B cell (primary cell): ENCODE data around the gene MTMR10. TPM values are rescaled to one million over a fixed set of nuclear protein-coding genes. Genes with fewer than 3 reads are reported as not detected.

Source experiments
- ATAC-seq: fragments of 200-7000 bp; cut with Tn5 transposase; one replicate; pipeline ENCODE4 v1.10.0; 2021; ENCODE audit warnings: low read depth, mild to moderate bottlenecking, moderate number of reproducible peaks, moderate library complexity
- CTCF ChIA-PET: fragments of 350-600 bp; sonication (Branson Sonifier 250); formaldehyde crosslinking; loops from one replicate; lab custom pipeline; 2021; ENCODE audit warnings: antibody characterized with exemption, inconsistent platforms; lab: Charles Lee
- POLR2A ChIA-PET: fragments of 350-600 bp; sonication (Branson Sonifier 250); formaldehyde crosslinking; loops from one replicate; lab custom pipeline; 2021; ENCODE audit warnings: antibody characterized with exemption; lab: Charles Lee
- DNase-seq: peaks from one replicate; pipeline ENCODE4 v3.0.0; 2013
- H2AFZ ChIP-seq: 2 replicates; pipeline ENCODE4 v1.6.1; 2012; ENCODE audit warnings: mild to moderate bottlenecking, low read depth, low read length; ENCODE audit not compliant: insufficient read depth, poor library complexity, severe bottlenecking
- H3K27ac ChIP-seq, 2 donors: 1 replicate in 1 of 2; 2 replicates in 1 of 2; pipeline ENCODE4 v1.5.1; 2012 to 2013; ENCODE audit warnings: low read length in 2 of 2, mild to moderate bottlenecking in 2 of 2, moderate library complexity in 1 of 2
- H3K27me3 ChIP-seq, 4 experiments: fragments of 200-600 bp in 1 of 4; sonication (generic) in 1 of 4; replicated peaks in 1 of 4; 1 replicate in 2 of 4; 2 replicates in 2 of 4; pipeline versions ENCODE4 v1.6.1 to v1.7.0; 2013 to 2016; ENCODE audit warnings: low read length in 3 of 4, mild to moderate bottlenecking in 2 of 4, mixed read lengths in 1 of 4, moderate library complexity in 1 of 4; ENCODE audit not compliant: insufficient read depth in 4 of 4, control insufficient read depth in 3 of 4; ENCODE audit errors: control extremely low read depth in 1 of 4
- H3K36me3 ChIP-seq, 2 experiments: replicated peaks in 1 of 2; 1 replicate in 1 of 2; 2 replicates in 1 of 2; pipeline versions ENCODE4 v1.6.1 to v1.7.1; 2013; ENCODE audit warnings: low read length in 1 of 2; ENCODE audit not compliant: insufficient read depth in 2 of 2, control insufficient read depth in 1 of 2; ENCODE audit errors: control extremely low read depth in 1 of 2, extremely low read depth in 1 of 2
- H3K4me1 ChIP-seq, 2 donors: fragments of 200-600 bp in 1 of 2; sonication (generic) in 1 of 2; 1 replicate in 1 of 2; 2 replicates in 1 of 2; pipeline versions ENCODE4 v1.5.1 to v1.6.1; 2013 to 2017; ENCODE audit warnings: low read length in 2 of 2; ENCODE audit not compliant: control insufficient read depth in 2 of 2, insufficient read depth in 2 of 2
- H3K4me2 ChIP-seq: replicated peaks from 2 replicates; pipeline ENCODE3; 2012; ENCODE audit warnings: mild to moderate bottlenecking, low read depth, low read length; ENCODE audit not compliant: poor library complexity, severe bottlenecking
- H3K4me3 ChIP-seq, 5 experiments: fragments of 200-600 bp in 1 of 5; sonication (generic) in 1 of 5; 1 replicate in 3 of 5; 2 replicates in 2 of 5; pipeline versions ENCODE4 v1.5.1 to v1.7.0; 2011 to 2016; ENCODE audit warnings: low read length in 4 of 5, mild to moderate bottlenecking in 4 of 5, low read depth in 2 of 5, control low read depth in 1 of 5, moderate library complexity in 1 of 5; ENCODE audit not compliant: insufficient read depth in 1 of 5; ENCODE audit errors: control extremely low read depth in 1 of 5, extremely low read depth in 1 of 5
- H3K79me2 ChIP-seq: fragments of 200-600 bp; sonication (generic); one replicate; pipeline ENCODE4 v1.6.0; 2016; ENCODE audit warnings: low read length; ENCODE audit not compliant: control insufficient read depth, insufficient read depth
- H3K9ac ChIP-seq: fragments of 200-600 bp; sonication (generic); 2 replicates; pipeline ENCODE4 v1.6.1; 2017; ENCODE audit warnings: mild to moderate bottlenecking, low read length, moderate library complexity
- H3K9me3 ChIP-seq, 3 donors: one replicate each; pipeline versions ENCODE4 v1.6.1 to v1.7.1; 2013; ENCODE audit warnings: low read length in 2 of 3; ENCODE audit not compliant: control insufficient read depth in 2 of 3, insufficient read depth in 1 of 3; ENCODE audit errors: control extremely low read depth in 1 of 3
- H4K20me1 ChIP-seq: 2 replicates; pipeline ENCODE4 v1.6.0; 2012; ENCODE audit warnings: mild to moderate bottlenecking, low read length; ENCODE audit not compliant: insufficient read depth, control insufficient read depth, poor library complexity, severe bottlenecking
- H3K27ac Mint-ChIP-seq: one replicate; pipeline ENCODE4 v1.8.0; 2021; ENCODE audit warnings: mixed read lengths
- H3K27me3 Mint-ChIP-seq: one replicate; pipeline ENCODE4 v1.8.0; 2021; ENCODE audit warnings: mixed read lengths
- H3K4me1 Mint-ChIP-seq: one replicate; pipeline ENCODE4 v1.8.0; 2021; ENCODE audit warnings: mixed read lengths
- H3K4me3 Mint-ChIP-seq: one replicate; pipeline ENCODE4 v1.8.0; 2021; ENCODE audit warnings: mixed read lengths
- H3K9me3 Mint-ChIP-seq: one replicate; pipeline ENCODE4 v1.8.0; 2022; ENCODE audit warnings: mixed read lengths; ENCODE audit not compliant: insufficient read depth
- EZH2 ChIP-seq: IDR thresholded peaks from 2 replicates; pipeline ENCODE4 v1.6.1; 2012; ENCODE audit warnings: borderline replicate concordance, low read depth, mild to moderate bottlenecking, moderate library complexity, low read length; ENCODE audit not compliant: insufficient read depth, poor library complexity, severe bottlenecking
- WGBS: methylation state at CpG from one replicate; pipeline ENCODE4 v1.1.5; 2013; ENCODE audit warnings: missing lambda C conversion rate; ENCODE audit not compliant: insufficient coverage; 5-methylcytosine and 5-hydroxymethylcytosine counted together
- intact Hi-C: fragments of 100-400 bp; cut with micrococcal nuclease; formaldehyde crosslinking; loops from one replicate; pipeline ENCODE4 v1.10.0; 2022
- polyA plus RNA-seq: library from polyadenylated mRNA; depleted of rRNA; stranded (reverse); fragments of >200 nt; gene quantifications from 2 replicates; pipeline ENCODE4 v1.2.3, GENCODE V29; 2012
- total RNA-seq, 2 donors: library from RNA; stranded (reverse); fragments of 120-200 nt in 1 of 2; gene quantifications; 1 replicate in 1 of 2; 2 replicates in 1 of 2; pipeline versions ENCODE4 v1.2.3 to v1.2.4, GENCODE V29; 2013 to 2022
- TF ChIP-seq, protein P1 (sequence below): fragments of 200-600 bp; IDR thresholded peaks from one replicate; pipeline ENCODE4 v1.8.0; 2022; ENCODE audit warnings: antibody characterized with exemption, mild to moderate bottlenecking

Gene MTMR10
- total and polyA plus RNA-seq, 2 donors (not counting 1 experiment from before 2014, with no cell fraction given), result 27.9 to 50.2 TPM

DNA sequence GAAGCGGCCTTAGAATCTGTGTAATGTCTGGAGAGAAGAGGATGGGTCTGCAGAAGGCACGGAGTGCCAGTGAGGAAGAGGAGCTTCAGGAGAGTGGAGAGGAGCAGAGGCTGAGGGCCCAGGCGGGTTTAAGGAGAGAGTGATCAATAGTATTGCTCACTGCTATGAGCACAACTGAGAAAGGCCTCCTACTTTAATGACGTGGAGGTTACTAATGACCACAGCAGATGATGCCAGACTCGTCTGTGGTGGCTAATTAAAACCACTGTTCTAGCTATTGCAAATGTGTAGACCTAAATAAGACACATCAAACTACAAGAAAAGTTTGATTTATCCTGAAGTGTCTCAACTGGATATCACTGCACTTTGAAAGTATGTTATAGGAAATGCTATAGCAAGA is 33.2 kb downstream of the MTMR10 start:
- Histone ChIP-seq H3K79me2 (peaks cover 23% of the 10 kb centered on the region), H3K27me3 (no peaks in the 10 kb centered on the region), H3K9ac (no peak overlapping the region), H3K9me3 (no peaks in the 10 kb centered on the region), H2AFZ (no peak overlapping the region), H3K4me1 (no peaks in the 10 kb centered on the region), H3K27ac (no peak overlapping the region), H3K36me3 (peaks cover 26 to 91% of the 10 kb centered on the region in 2 experiments), H4K20me1 (peaks cover 74% of the 10 kb centered on the region), H3K4me2 (no peak overlapping the region), H3K4me3 (no peak overlapping the region)
- ATAC-seq (no peak), DNase-seq (no peak)
- ChIA-PET POLR2A (no interaction called here), CTCF (interaction anchor here (0.9 kb wide), 1 partner anchor 171 kb away, joined by 3 read pairs; no protein-coding TSS in a partner anchor)
- Mint-ChIP-seq H3K4me3 (no peak overlapping the region), H3K9me3 (no peaks in the 10 kb centered on the region), H3K4me1 (peaks cover 12% of the 10 kb centered on the region), H3K27ac (no peak overlapping the region), H3K27me3 (no peaks in the 10 kb centered on the region)
- 100% methylated on average over 2 of the region's 5 CpGs for WGBS
- no peak for TF ChIP-seq EZH2
- TF ChIP-seq, protein P1, sequence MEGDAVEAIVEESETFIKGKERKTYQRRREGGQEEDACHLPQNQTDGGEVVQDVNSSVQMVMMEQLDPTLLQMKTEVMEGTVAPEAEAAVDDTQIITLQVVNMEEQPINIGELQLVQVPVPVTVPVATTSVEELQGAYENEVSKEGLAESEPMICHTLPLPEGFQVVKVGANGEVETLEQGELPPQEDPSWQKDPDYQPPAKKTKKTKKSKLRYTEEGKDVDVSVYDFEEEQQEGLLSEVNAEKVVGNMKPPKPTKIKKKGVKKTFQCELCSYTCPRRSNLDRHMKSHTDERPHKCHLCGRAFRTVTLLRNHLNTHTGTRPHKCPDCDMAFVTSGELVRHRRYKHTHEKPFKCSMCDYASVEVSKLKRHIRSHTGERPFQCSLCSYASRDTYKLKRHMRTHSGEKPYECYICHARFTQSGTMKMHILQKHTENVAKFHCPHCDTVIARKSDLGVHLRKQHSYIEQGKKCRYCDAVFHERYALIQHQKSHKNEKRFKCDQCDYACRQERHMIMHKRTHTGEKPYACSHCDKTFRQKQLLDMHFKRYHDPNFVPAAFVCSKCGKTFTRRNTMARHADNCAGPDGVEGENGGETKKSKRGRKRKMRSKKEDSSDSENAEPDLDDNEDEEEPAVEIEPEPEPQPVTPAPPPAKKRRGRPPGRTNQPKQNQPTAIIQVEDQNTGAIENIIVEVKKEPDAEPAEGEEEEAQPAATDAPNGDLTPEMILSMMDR, result no peak
- intact Hi-C loops, result no loop called here

DNA sequence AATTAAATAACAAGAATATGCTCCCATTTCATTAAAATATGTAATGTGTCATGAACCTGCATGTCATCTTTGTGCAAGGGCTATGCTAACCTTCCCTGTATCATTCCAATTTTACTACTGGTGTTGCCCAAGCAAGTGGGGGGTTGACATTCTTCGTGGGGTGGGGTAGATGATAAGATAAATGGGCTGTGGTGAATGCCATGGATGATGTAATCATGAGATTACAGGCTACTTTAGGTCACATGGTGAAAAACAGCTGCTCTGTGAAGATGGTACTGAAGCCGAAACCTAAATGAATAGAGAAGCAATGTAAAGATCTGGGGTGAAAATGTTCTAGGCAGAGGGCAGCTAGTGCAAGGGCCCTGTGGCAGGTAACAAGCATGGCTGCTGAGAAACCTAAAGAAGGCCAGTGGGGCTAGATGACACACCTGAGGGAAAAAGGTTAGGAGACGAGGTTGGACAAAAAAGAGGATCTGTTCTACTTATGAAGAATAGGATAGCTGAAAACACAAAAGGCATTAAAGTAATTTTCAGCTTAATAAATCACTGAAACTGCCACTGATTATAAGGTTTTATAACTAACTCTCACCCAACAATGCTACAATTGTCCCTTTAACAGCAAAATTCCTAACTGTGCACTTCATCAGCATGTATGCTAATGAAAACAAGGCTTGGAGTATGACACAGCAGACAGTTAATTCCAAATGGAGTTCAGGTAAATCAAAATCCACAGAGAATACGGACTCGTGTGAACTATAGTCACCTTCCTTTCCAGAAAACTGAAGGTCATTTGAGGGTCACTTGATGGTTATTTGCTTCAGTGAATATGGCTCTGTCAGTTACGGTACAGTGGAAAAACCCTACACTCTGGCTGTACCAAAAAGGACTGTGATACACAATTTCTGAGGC is 35.0 kb downstream of the MTMR10 start:
- Mint-ChIP-seq H3K4me1 (peaks cover 5% of the 10 kb centered on the region), H3K9me3 (no peaks in the 10 kb centered on the region), H3K4me3 (no peak overlapping the region), H3K27me3 (no peaks in the 10 kb centered on the region), H3K27ac (no peak overlapping the region)
- Histone ChIP-seq H3K4me1 (no peaks in the 10 kb centered on the region), H2AFZ (no peak overlapping the region), H3K27me3 (no peaks in the 10 kb centered on the region), H3K4me3 (no peak overlapping the region), H3K36me3 (peaks cover 23 to 90% of the 10 kb centered on the region in 2 experiments), H3K9me3 (no peaks in the 10 kb centered on the region), H4K20me1 (peaks cover 59% of the 10 kb centered on the region), H3K4me2 (no peak overlapping the region), H3K79me2 (peaks cover 5% of the 10 kb centered on the region), H3K9ac (no peak overlapping the region), H3K27ac (no peak overlapping the region)
- CTCF ChIA-PET, result interaction anchor here (0.7 to 0.8 kb wide), 2 partner anchors 172 to 173 kb away, joined by 3 to 4 read pairs; no protein-coding TSS in a partner anchor
- 92% methylated on average over 4 of the region's 6 CpGs for WGBS
- ATAC-seq (no peak), DNase-seq (no peak)
- POLR2A ChIA-PET, result no interaction called here
- intact Hi-C loops, result no loop called here
- TF ChIP-seq, protein P1, result no peak
- no peak for TF ChIP-seq EZH2
